ENCODE data around the gene WRAP73. TPM values are rescaled to one million over a fixed set of nuclear protein-coding genes. Genes with fewer than 3 reads are reported as not detected.
"Not testable (repeated sequence)": the region's sequence is repeated elsewhere in the genome, so short reads cannot be mapped to it uniquely, and the experiment has no call there.

Gene WRAP73
- total RNA-seq, 4 donors from 2014 or later = 12.5 to 20.6 (median 15.3) TPM

DNA sequence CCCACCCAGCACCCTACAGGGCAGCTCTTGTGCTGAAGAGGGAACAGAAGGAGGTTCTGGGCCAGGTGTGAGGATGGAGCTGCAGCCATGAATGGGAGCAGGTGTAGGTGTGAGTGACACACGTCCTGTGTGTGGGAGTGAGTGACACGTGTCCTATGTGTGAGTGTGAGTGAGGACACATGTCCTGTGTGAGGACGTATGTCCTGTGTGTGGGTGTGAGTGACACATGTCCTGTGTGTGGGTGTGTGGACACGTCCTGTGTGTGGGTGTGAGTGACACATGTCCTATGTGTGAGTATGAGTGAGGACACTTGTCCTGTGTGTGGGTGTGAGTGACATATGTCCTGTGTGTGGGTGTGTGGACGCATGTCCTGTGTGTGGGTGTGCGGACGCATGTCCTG is 65.0 kb downstream of the WRAP73 start:
- H3K4me3 ChIP-seq (ENCODE audit: low read depth, poor library complexity, severe bottlenecking) = no peak overlapping the region
- TF ChIP-seq POLR2A (IDR thresholded peaks at IDR 0.05) = no peak
- TF ChIP-seq, protein P1, sequence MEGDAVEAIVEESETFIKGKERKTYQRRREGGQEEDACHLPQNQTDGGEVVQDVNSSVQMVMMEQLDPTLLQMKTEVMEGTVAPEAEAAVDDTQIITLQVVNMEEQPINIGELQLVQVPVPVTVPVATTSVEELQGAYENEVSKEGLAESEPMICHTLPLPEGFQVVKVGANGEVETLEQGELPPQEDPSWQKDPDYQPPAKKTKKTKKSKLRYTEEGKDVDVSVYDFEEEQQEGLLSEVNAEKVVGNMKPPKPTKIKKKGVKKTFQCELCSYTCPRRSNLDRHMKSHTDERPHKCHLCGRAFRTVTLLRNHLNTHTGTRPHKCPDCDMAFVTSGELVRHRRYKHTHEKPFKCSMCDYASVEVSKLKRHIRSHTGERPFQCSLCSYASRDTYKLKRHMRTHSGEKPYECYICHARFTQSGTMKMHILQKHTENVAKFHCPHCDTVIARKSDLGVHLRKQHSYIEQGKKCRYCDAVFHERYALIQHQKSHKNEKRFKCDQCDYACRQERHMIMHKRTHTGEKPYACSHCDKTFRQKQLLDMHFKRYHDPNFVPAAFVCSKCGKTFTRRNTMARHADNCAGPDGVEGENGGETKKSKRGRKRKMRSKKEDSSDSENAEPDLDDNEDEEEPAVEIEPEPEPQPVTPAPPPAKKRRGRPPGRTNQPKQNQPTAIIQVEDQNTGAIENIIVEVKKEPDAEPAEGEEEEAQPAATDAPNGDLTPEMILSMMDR (IDR thresholded peaks at IDR 0.05) = no peak
- intact Hi-C loops (cut with DNase I; ENCODE audit: low total_unique reads) = no loop called here
- no peak for DNase-seq (ENCODE audit: low spot score in 2 of 2)
- WGBS, 2 donors = 77 to 82% methylated on average over 7 of the region's 7 CpGs

DNA sequence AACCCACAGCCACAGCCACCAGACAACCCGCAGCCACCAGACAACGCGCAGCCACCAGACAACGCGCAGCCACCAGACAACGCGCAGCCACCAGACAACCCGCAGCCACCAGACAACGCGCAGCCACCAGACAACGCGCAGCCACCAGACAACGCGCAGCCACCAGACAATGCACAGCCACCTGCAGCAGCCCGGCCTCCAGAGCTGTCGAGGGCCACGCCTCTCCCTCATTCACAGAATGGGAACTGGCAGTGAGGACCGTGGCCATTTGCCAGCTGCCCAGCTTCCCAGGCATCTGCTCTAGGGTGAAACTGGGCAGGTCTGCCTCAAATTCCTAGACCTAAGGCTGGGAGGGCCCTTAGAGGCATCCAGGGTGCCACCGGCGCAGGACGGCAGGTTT is 66.2 kb downstream of the WRAP73 start:
- 94 to 95% methylated on average over 3 to 15 of the region's 21 CpGs for WGBS, 2 donors
- H3K4me3 ChIP-seq (ENCODE audit: low read depth, poor library complexity, severe bottlenecking); DNase-seq (ENCODE audit: low spot score in 2 of 2); intact Hi-C loops (cut with DNase I; ENCODE audit: low total_unique reads): not testable (repeated sequence)

- WGBS, 2 donors = 54 to 62% methylated on average over 14 to 15 of the region's 16 CpGs
- intact Hi-C loops (cut with DNase I; ENCODE audit: low total_unique reads) = no loop called here
- no peak overlapping the region for H3K4me3 ChIP-seq (ENCODE audit: low read depth, poor library complexity, severe bottlenecking)
- TF ChIP-seq, protein P1 (IDR thresholded peaks at IDR 0.05) = no peak
- TF ChIP-seq POLR2A (IDR thresholded peaks at IDR 0.05) = no peak
- no peak for DNase-seq (ENCODE audit: low spot score in 2 of 2)
Observed at GRCh38 chr1:3581296-3582036, 68.4 kb downstream of the WRAP73 start.

Other genes starting within 250 kb of the WRAP73 start
- gene ARHGEF16, start 195.4 kb downstream of the WRAP73 start, total RNA-seq = 10 to 100 TPM in 2 of 4 donors, 1 to 10 TPM in 2; 7.9 to 11.5 (median 9.8) TPM
- gene MEGF6, start 38.6 kb downstream of the WRAP73 start, total RNA-seq = 100 to 1,000 TPM in 1 of 4 donors, 10 to 100 TPM in 3; 81.1 to 147 (median 86.1) TPM
- gene TPRG1L, start 25.1 kb downstream of the WRAP73 start, total RNA-seq = 10 to 100 TPM; 44.1 to 54.3 (median 52.2) TPM
- gene TP73, start 2.4 kb upstream of the WRAP73 start, total RNA-seq = 10 to 100 TPM in 2 of 4 donors, 1 to 10 TPM in 2; 5.8 to 23.6 (median 11.0) TPM
- not detected for gene CCDC27, start 102.3 kb upstream of the WRAP73 start, total RNA-seq
- 1 to 10 TPM; 1.6 to 8.7 (median 3.6) TPM for gene SMIM1, start 122.6 kb upstream of the WRAP73 start, total RNA-seq
- 10 to 100 TPM; 43.6 to 55.3 (median 49.7) TPM for gene LRRC47, start 146.4 kb upstream of the WRAP73 start, total RNA-seq
- gene CEP104, start 207.1 kb upstream of the WRAP73 start, total RNA-seq = 10 to 100 TPM; 24.6 to 38.9 (median 33.1) TPM
- gene DFFB, start 207.4 kb upstream of the WRAP73 start, total RNA-seq = 10 to 100 TPM in 1 of 4 donors, 1 to 10 TPM in 3; 3.0 to 10.3 (median 6.8) TPM